ENCODE measurements around the gene HRH2. TPM values are rescaled to one million over a fixed set of nuclear protein-coding genes. Genes with fewer than 3 reads are reported as not detected.
A peak's percentile ranks its signal among the peaks of the same experiment; 100 is the strongest.
"Not testable (repeated sequence)": the region's sequence is repeated elsewhere in the genome, so short reads cannot be mapped to it uniquely, and the experiment has no call there.

Gene HRH2
- total RNA-seq, 2 experiments from 2014 or later = 8.7 to 10.0 TPM

DNA sequence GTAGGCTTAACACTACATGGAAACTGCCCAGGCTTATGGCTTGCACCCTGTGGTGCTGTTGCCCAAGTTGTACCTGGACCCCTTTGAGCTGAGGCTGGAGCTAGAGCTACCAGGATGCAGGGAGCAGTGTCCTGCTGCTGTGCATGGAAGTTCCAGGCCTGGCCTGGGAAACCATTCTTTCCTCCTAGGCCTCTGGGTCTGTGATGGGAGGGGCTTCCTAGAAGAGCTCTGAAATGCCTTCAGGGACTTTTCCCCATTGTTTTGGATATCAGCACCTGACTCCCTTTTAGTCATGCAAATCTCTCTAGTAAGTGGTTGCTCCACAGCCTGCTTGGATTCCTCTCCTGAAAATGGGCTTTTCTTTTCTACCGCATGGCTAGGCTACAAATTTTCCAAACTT is 7.9 kb upstream of the HRH2 start:
- CTCF ChIA-PET = no interaction called here
- no peak overlapping the region for H3K4me3 Mint-ChIP-seq
- peaks cover 57% of the 10 kb centered on the region for H3K4me1 Mint-ChIP-seq (ENCODE audit: low read depth)
- no peak for DNase-seq
- H3K27ac Mint-ChIP-seq = no peak overlapping the region
- intact Hi-C loops (cut with micrococcal nuclease) = loop anchor here (5.0 to 10.0 kb wide), 3 partner anchors 33 to 1765 kb away; partner anchors contain the start of genes CPEB4 and RNF44
- H3K36me3 Mint-ChIP-seq (ENCODE audit: low read depth) = peaks cover 7% of the 10 kb centered on the region
- H3K9me3 Mint-ChIP-seq = peaks cover 20% of the 10 kb centered on the region
- no peaks in the 10 kb centered on the region for H3K27me3 Mint-ChIP-seq (ENCODE audit: low read depth)

DNA sequence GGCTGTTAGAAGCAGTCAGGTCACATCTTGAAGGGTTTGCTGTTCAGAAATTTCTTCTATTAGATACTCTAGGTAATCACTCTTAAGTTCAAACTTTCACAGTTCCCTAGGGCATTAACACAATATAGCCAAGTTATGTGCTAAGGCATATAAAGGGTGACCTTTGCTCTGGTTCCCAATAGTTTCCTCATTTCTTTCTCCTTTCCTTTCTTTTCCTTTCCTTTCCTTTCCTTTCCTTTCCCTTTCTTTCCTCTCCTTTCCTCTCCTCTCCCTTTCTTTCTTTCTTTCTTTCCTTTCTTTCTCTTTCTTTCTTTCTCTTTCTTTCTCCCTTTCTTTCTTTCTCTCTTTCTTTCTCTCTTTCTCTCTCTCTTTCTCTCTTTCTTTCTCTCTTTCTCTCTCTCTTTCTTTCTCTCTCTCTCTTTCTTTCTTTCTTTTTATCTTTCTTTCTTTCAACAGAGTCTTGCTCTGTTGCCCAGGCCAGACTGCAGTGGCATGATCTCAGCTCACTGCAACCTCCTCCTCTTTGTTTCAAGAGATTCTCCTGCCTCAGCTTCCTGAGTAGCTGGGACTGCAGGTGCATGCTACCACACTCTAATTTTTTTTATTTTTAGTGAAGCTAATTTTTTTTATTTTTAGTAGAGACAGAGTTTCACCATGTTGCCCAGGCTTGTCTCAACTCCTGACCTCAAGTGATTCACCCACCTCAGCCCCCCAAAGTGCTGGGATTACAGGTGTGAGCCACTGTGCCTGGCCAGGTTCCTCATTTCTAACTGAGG is 7.3 kb upstream of the HRH2 start:
- DNase-seq; H3K4me3 Mint-ChIP-seq; H3K36me3 Mint-ChIP-seq (ENCODE audit: low read depth); H3K27me3 Mint-ChIP-seq (ENCODE audit: low read depth): not testable (repeated sequence)
- Mint-ChIP-seq H3K4me1 (ENCODE audit: low read depth) (peaks cover 63% of the 10 kb centered on the region), H3K27ac (peak overlapping the region; percentile 50), H3K9me3 (peaks cover 20% of the 10 kb centered on the region)
- intact Hi-C loops (cut with micrococcal nuclease) = loop anchor here (5.0 to 10.0 kb wide), 3 partner anchors 33 to 1766 kb away; partner anchors contain the start of genes CPEB4 and RNF44
- CTCF ChIA-PET = interaction anchor here (0.6 to 1.6 kb wide), 3 partner anchors 69 to 170 kb away, joined by 3 to 6 read pairs (median 3); no protein-coding TSS in a partner anchor

DNA sequence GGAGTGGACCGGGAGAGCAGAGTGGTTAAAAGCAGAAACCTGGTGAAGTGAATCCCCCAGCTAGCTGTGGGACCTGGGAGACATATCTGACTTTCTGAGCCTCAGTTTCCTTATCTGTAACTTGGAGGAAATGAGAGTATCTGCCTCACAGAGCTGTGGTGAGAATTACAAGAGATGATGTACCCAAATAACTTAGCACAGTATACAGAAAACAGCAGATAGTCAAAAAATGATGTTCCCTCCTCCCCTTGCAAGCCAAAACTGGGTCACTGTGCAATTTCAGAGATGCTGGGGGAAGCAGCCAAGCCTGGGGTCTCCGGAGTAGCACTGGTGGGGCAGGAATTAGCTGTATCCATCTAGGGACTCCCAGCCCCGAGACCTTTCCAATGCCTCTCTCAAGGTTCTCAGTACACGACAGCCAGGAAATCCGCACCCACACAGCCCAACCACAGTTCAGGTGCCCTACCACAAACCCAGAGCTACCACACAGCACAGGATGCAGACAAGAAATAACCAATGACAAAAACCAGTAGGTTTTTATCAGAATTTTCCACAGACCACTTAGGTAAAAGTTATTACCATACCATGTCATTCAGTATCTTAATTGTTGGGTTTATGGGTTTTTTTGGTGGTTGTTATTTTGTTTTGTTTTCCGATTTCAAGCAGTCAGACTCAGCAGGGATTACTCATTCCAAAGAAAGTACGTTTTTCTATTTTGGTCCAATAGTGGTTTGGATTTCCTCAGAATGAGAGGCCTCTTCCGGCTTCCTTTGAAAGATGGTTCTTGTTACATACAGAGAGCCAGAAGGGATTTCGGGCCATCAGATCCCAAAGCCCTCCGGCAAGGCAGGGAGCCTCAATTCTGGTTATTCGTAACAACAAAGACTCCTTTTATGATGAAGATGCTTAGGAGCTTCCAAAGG is 4.9 kb upstream of the HRH2 start:
- CTCF ChIA-PET = interaction anchor here (1.0 to 3.1 kb wide), 3 partner anchors 28 to 119 kb away, joined by 3 to 19 read pairs (median 5); no protein-coding TSS in a partner anchor

DNA sequence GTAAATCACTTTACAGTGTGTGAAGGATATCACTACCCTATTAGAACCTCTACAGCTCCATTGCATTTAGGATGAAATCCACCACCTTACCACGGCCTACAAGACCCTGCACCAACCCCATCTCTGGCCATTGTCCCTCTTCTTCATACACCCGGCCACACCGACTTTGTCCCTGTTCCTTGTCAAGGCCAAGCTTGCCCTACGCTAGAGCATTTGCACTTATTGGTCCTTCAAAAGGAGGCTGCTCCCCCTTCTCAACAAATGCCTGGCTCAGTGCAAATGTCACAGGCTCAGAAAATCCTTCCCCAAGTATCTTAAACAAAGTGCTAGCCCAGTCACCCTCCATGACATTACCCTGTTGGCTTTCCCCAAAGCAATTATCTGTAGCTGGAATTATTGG is 4.1 kb upstream of the HRH2 start:
- intact Hi-C loops (cut with micrococcal nuclease) = loop anchor here (1.0 to 10.0 kb wide), 7 partner anchors 36 to 1769 kb away; partner anchors contain the start of genes CPEB4 and RNF44
- peak overlapping the region; percentile 76 for H3K27ac Mint-ChIP-seq
- peaks cover 79% of the 10 kb centered on the region for H3K4me1 Mint-ChIP-seq (ENCODE audit: low read depth)
- CTCF ChIA-PET = interaction anchor here (0.6 to 3.1 kb wide), 3 partner anchors 29 to 120 kb away, joined by 3 to 19 read pairs (median 3); no protein-coding TSS in a partner anchor
- peak overlapping the region; percentile 7 for H3K4me3 Mint-ChIP-seq
- H3K36me3 Mint-ChIP-seq (ENCODE audit: low read depth) = peaks cover 7% of the 10 kb centered on the region
- H3K27me3 Mint-ChIP-seq (ENCODE audit: low read depth) = no peaks in the 10 kb centered on the region
- H3K9me3 Mint-ChIP-seq = peaks cover 19% of the 10 kb centered on the region
- no peak for DNase-seq

More for the DNA sequence above, 4.9 kb upstream of the HRH2 start:
- intact Hi-C loops (cut with micrococcal nuclease) = loop anchor here (1.0 to 10.0 kb wide), 7 partner anchors 36 to 1768 kb away; partner anchors contain the start of genes CPEB4 and RNF44
- Mint-ChIP-seq H3K27ac (peak overlapping the region; percentile 76), H3K27me3 (ENCODE audit: low read depth) (no peaks in the 10 kb centered on the region), H3K4me1 (ENCODE audit: low read depth) (peaks cover 76% of the 10 kb centered on the region), H3K9me3 (peaks cover 20% of the 10 kb centered on the region), H3K4me3 (peak overlapping the region; percentile 35), H3K36me3 (ENCODE audit: low read depth) (peaks cover 7% of the 10 kb centered on the region)
- DNase-seq = peak; percentile 91

DNA sequence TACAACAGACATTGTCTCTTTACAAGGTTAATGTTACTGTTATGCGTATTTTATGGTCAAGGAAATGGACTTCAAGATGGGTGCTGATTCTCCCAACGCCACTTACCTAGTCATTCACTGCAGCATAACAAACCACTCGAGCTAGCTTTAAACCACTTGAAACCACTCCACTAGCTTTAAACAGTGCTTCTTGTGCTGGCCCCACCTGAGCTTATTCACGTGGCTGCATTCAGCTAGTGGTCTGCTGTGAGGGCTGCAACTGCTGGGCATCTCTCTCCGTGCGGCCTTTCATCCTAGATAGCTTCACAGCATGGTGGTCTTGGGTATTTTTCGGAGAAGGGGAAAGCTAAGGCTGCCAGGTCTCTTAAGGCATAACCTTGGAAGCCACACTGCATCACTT is 3.5 kb upstream of the HRH2 start:
- intact Hi-C loops (cut with micrococcal nuclease) = loop anchor here (5.0 to 10.0 kb wide), 3 partner anchors 37 to 1770 kb away; partner anchors contain the start of genes CPEB4 and RNF44
- H3K36me3 Mint-ChIP-seq (ENCODE audit: low read depth) = peaks cover 4% of the 10 kb centered on the region

DNA sequence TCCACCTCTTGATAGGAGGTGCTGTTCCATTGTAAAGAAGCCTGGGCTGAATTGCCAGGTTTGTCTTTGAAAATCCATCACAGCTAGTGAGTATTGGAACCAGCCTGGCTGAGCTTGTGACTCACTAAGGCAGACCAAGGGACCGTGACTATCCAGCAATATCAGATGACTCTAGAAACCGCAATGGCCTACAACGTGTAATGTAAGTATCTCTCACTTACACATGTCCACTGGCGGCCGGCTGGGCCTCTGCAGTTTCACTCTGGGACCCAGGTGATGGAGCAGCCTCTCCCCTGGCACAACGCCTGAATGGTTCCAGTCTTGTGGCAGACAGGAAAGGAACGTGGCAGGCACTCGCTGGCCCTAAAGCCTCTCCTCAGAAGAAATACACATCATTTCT is 3.1 kb upstream of the HRH2 start:
- peak overlapping the region; percentile 10 for H3K27ac Mint-ChIP-seq
- H3K4me3 Mint-ChIP-seq = no peak overlapping the region
- peaks cover 4% of the 10 kb centered on the region for H3K36me3 Mint-ChIP-seq (ENCODE audit: low read depth)
- DNase-seq = no peak
- intact Hi-C loops (cut with micrococcal nuclease) = loop anchor here (5.0 to 10.0 kb wide), 4 partner anchors 38 to 1770 kb away; partner anchors contain the start of genes CPEB4, KIAA1191 and RNF44
- peaks cover 86% of the 10 kb centered on the region for H3K4me1 Mint-ChIP-seq (ENCODE audit: low read depth)
- CTCF ChIA-PET = interaction anchor here (1.1 to 3.1 kb wide), 2 partner anchors 121 to 128 kb away, joined by 4 to 19 read pairs; no protein-coding TSS in a partner anchor
- H3K9me3 Mint-ChIP-seq = peaks cover 11% of the 10 kb centered on the region
- H3K27me3 Mint-ChIP-seq (ENCODE audit: low read depth) = no peaks in the 10 kb centered on the region

More for the DNA sequence above, 3.5 kb upstream of the HRH2 start:
- no peak for DNase-seq
- H3K27me3 Mint-ChIP-seq (ENCODE audit: low read depth) = no peaks in the 10 kb centered on the region
- H3K9me3 Mint-ChIP-seq = peaks cover 16% of the 10 kb centered on the region
- peaks cover 81% of the 10 kb centered on the region for H3K4me1 Mint-ChIP-seq (ENCODE audit: low read depth)
- H3K4me3 Mint-ChIP-seq = no peak overlapping the region
- CTCF ChIA-PET = interaction anchor here (0.6 to 3.1 kb wide), 3 partner anchors 30 to 127 kb away, joined by 3 to 19 read pairs (median 4); no protein-coding TSS in a partner anchor
- H3K27ac Mint-ChIP-seq = peak overlapping the region; percentile 76

DNA sequence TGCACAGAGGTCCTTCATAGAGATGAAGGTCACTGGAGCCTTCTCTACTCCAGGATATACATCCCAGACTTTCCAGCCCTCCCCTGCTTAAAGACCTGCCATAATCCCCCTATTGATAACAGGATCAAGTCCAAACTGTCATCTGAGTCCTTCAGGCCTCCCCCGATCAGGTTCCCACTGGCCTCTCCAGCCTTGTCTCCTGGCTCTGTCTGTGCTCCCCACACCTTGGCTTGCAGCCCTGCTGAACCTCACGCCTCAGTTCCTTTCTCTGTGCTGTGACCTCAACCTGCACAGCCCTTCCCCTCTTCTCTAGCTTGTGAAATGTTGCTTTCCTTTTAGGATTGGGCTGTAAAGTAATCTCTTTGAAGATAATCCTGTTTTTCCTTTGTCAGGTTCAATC is 2.5 kb upstream of the HRH2 start:
- Mint-ChIP-seq H3K36me3 (ENCODE audit: low read depth) (peaks cover 10% of the 10 kb centered on the region), H3K4me3 (no peak overlapping the region), H3K27me3 (ENCODE audit: low read depth) (no peaks in the 10 kb centered on the region), H3K4me1 (ENCODE audit: low read depth) (peaks cover 88% of the 10 kb centered on the region), H3K27ac (peak overlapping the region; percentile 37), H3K9me3 (peaks cover 8% of the 10 kb centered on the region)
- CTCF ChIA-PET = interaction anchor here (1.1 to 3.1 kb wide), 2 partner anchors 121 to 128 kb away, joined by 4 to 19 read pairs; no protein-coding TSS in a partner anchor
- intact Hi-C loops (cut with micrococcal nuclease) = loop anchor here (5.0 to 10.0 kb wide), 2 partner anchors 707 to 1771 kb away; partner anchors contain the start of genes CPEB4 and KIAA1191
- DNase-seq = no peak

DNA sequence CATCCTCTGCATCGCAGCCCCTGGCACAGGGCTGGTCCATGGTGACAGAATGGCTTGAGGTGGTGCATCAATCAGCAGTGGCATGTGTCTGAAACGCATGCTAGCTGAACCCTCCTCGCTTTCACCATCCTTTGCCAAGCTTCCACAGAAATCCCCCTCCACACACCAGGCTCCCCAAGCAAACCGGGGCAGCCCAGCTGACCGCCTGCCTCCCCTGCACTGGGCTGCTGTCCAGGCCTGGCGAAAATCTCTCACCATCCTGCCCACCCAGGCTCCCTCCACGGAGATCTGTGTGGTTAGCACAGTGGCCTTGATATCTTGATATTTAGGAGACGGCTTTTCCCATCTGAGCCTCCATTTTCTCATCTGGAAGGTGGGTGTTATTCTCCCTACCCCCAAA is 905 bp upstream of the HRH2 start:
- peak overlapping the region; percentile 87 for H3K4me3 Mint-ChIP-seq
- CTCF ChIA-PET = interaction anchor here (0.9 to 1.3 kb wide), 4 partner anchors 21 to 123 kb away, joined by 3 to 4 read pairs (median 4); no protein-coding TSS in a partner anchor
- peaks cover 79% of the 10 kb centered on the region for H3K4me1 Mint-ChIP-seq (ENCODE audit: low read depth)
- H3K27me3 Mint-ChIP-seq (ENCODE audit: low read depth) = no peaks in the 10 kb centered on the region
- intact Hi-C loops (cut with micrococcal nuclease) = loop anchor here (5.0 to 10.0 kb wide), 2 partner anchors 705 to 1772 kb away; partner anchors contain the start of genes CPEB4 and KIAA1191
- no peaks in the 10 kb centered on the region for H3K9me3 Mint-ChIP-seq
- H3K27ac Mint-ChIP-seq = no peak overlapping the region
- no peak for DNase-seq
- H3K36me3 Mint-ChIP-seq (ENCODE audit: low read depth) = peaks cover 11% of the 10 kb centered on the region

DNA sequence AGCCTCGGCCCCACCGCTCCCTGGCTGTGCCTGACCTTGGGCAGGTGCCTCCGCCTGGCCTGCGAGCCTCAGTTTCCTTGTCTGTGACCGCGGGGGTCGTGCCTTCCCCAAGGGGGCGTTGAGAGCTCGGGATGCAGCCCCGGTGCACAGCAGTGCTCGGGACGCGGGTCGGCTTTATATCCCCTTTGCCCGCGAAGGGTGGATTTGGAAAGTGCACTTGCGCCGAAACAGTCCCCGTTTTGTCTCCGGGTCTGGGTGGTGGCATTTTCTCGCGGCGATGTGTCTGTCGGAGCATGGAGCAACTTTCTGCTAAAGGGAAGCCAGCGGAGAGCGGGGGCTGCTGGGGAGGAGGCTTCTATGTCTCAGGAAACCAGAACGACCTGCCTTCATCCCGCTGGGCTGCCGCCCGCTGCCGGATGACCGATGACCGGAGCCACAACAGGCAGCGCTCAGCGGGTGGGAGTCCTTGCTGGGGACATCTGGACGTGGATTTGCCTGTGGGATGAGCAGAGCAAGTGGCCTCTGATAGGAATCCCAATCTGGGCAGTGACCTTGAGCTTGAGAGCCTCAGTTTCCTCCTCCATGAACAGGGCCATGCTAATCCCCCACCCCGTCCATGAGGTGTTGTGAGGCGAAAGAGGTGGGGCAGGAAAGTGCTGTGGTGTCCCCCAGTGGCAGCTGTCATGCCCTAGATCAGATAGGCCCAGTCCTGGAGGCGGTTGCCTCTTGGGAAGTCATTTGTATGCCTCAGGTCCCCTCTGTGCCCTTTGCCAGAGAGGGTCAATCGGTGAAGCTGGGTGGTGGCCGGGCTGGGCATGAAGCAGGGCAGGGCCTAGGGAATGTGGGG is 651 bp downstream of the HRH2 start:
- no peaks in the 10 kb centered on the region for H3K9me3 Mint-ChIP-seq
- H3K4me1 Mint-ChIP-seq (ENCODE audit: low read depth) = peaks cover 79% of the 10 kb centered on the region
- CTCF ChIA-PET = interaction anchor here (0.7 to 1.6 kb wide), 6 partner anchors 19 to 885 kb away, joined by 3 to 15 read pairs (median 4); no protein-coding TSS in a partner anchor

DNA sequence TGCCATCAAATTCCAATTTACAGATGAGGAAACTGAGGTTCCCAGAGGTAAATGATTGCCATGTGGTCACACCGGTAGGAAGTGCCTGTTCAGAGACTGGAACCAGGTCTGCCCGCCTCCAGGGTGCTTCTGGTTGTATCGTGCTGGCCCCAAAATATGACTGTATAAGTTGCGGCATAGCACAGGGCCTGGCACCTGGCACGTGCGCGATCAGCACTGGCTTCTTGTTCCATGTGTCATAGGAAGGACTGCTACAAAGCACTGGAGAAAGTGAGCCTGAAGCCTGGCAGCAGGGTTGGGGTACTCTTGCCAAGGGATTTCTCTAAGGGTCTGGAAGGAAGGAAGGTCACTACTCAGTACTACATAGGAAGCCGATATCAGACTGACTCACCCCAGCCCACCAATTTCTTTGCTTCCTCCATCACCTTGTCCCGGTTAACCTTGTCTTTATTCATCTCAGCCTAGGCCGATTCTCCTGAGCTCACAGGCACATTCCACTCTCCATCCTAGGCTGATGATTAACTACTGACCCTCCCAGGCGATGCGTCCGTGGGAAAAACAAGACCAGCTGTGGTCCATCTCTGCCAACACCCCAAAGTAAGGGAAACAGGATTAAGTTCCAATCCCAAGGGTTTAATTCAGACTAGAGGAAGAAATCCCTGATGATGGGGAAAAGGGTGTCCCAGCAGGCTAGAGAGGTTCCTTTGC is 1.8 kb downstream of the HRH2 start:
- DNase-seq = no peak
- Mint-ChIP-seq H3K4me1 (ENCODE audit: low read depth) (peaks cover 76% of the 10 kb centered on the region), H3K9me3 (no peaks in the 10 kb centered on the region), H3K27ac (no peak overlapping the region), H3K27me3 (ENCODE audit: low read depth) (no peaks in the 10 kb centered on the region), H3K4me3 (no peak overlapping the region), H3K36me3 (ENCODE audit: low read depth) (peaks cover 12% of the 10 kb centered on the region)
- intact Hi-C loops (cut with micrococcal nuclease) = loop anchor here (2.0 to 10.0 kb wide), 3 partner anchors 19 to 1775 kb away; partner anchors contain the start of genes CPEB4 and KIAA1191
- CTCF ChIA-PET = interaction anchor here (0.7 to 1.6 kb wide), 5 partner anchors 30 to 125 kb away, joined by 3 to 15 read pairs (median 3); no protein-coding TSS in a partner anchor

More for the DNA sequence above, 651 bp downstream of the HRH2 start:
- intact Hi-C loops (cut with micrococcal nuclease) = loop anchor here (1.0 to 10.0 kb wide), 5 partner anchors 18 to 1774 kb away; partner anchors contain the start of genes CPEB4 and KIAA1191
- peak; percentile 65 for DNase-seq
- Mint-ChIP-seq H3K27me3 (ENCODE audit: low read depth) (no peaks in the 10 kb centered on the region), H3K4me3 (peak overlapping the region; percentile 90), H3K36me3 (ENCODE audit: low read depth) (peaks cover 12% of the 10 kb centered on the region), H3K27ac (peak overlapping the region; percentile 72)

Measured in activated naive CD4-positive, alpha-beta T cell treated with anti-CD3 and anti-CD28 coated beads for 36 hours (primary cell).